ENCODE measurements around the gene MALAT1. TPM values are rescaled to one million over a fixed set of nuclear protein-coding genes. Genes with fewer than 3 reads are reported as not detected.
A peak's percentile ranks its signal among the peaks of the same experiment; 100 is the strongest.
"Not testable (repeated sequence)": the region's sequence is repeated elsewhere in the genome, so short reads cannot be mapped to it uniquely, and the experiment has no call there.

The MALAT1 gene
- total RNA-seq: 1,000 to 10,000 TPM; 6,610 to 7,236 TPM

- H3K27me3 Mint-ChIP-seq: no peaks in the 10 kb centered on the region
- H3K27ac Mint-ChIP-seq: no peak within 1 kb of the TSS
- peaks cover 34 to 44% of the 10 kb centered on the region in 2 donors for H3K4me1 Mint-ChIP-seq (ENCODE audit: low read depth in 2 of 2)
- no peak within 1 kb of the TSS for H3K4me3 Mint-ChIP-seq
- peak; percentile 47 to 69 for ATAC-seq
- H3K9me3 Mint-ChIP-seq: no peaks in the 10 kb centered on the region
- peaks cover 9% of the 10 kb centered on the region for H3K36me3 Mint-ChIP-seq
- DNase-seq (ENCODE audit: low spot score): peak; percentile 93
Observed at GRCh38 chr11:65498977-65499712, at the start of gene MALAT1. MALAT1 (plus strand) TSS chr11:65499045.

- not testable (repeated sequence) for H3K4me3 Mint-ChIP-seq; H3K27me3 Mint-ChIP-seq; H3K27ac Mint-ChIP-seq; H3K36me3 Mint-ChIP-seq; DNase-seq (ENCODE audit: low spot score); H3K9me3 Mint-ChIP-seq; ATAC-seq
- H3K4me1 Mint-ChIP-seq (ENCODE audit: low read depth in 2 of 2): peaks cover 14 to 33% of the 10 kb centered on the region in 2 donors
Observed at GRCh38 chr11:65451301-65451700, 47.5 kb upstream of the MALAT1 start.

GRCh38 chr11:65452259-65452658, 46.6 kb upstream of the MALAT1 start:
- H3K27ac Mint-ChIP-seq: peak overlapping the region; percentile 67 to 73
- not testable (repeated sequence) for ATAC-seq

GRCh38 chr11:65452806-65453490, 45.9 kb upstream of the MALAT1 start:
- H3K36me3 Mint-ChIP-seq: no peaks in the 10 kb centered on the region
- peak overlapping the region; percentile 67 to 73 for H3K27ac Mint-ChIP-seq
- ATAC-seq: no peak
- H3K4me3 Mint-ChIP-seq: no peak overlapping the region
- H3K9me3 Mint-ChIP-seq: no peaks in the 10 kb centered on the region
- H3K4me1 Mint-ChIP-seq (ENCODE audit: low read depth in 2 of 2): peaks cover 14 to 32% of the 10 kb centered on the region in 2 donors
- no peak for DNase-seq (ENCODE audit: low spot score)
- no peaks in the 10 kb centered on the region for H3K27me3 Mint-ChIP-seq

More at GRCh38 chr11:65452259-65452658, 46.6 kb upstream of the MALAT1 start:
- H3K4me3 Mint-ChIP-seq; DNase-seq (ENCODE audit: low spot score); H3K9me3 Mint-ChIP-seq; H3K36me3 Mint-ChIP-seq; H3K27me3 Mint-ChIP-seq: not testable (repeated sequence)
- H3K4me1 Mint-ChIP-seq (ENCODE audit: low read depth in 2 of 2): peaks cover 14 to 32% of the 10 kb centered on the region in 2 donors

- peak overlapping the region; percentile 73 to 93 for H3K27ac Mint-ChIP-seq
Observed at GRCh38 chr11:65454311-65454695, 44.5 kb upstream of the MALAT1 start.

GRCh38 chr11:65454696-65455456, 44.0 kb upstream of the MALAT1 start:
- DNase-seq (ENCODE audit: low spot score): peak; percentile 91
- ATAC-seq: peak; percentile 97 to 98
- peaks cover 21 to 37% of the 10 kb centered on the region in 2 donors for H3K4me1 Mint-ChIP-seq (ENCODE audit: low read depth in 2 of 2)
- H3K4me3 Mint-ChIP-seq: peak overlapping the region; percentile 94
- peak overlapping the region; percentile 73 to 93 for H3K27ac Mint-ChIP-seq
- H3K27me3 Mint-ChIP-seq: peaks cover 0 to 3% of the 10 kb centered on the region in 2 donors
- H3K36me3 Mint-ChIP-seq: no peaks in the 10 kb centered on the region
- H3K9me3 Mint-ChIP-seq: no peaks in the 10 kb centered on the region

More at GRCh38 chr11:65454311-65454695, 44.5 kb upstream of the MALAT1 start:
- ATAC-seq (no peak), DNase-seq (ENCODE audit: low spot score) (no peak)
- Mint-ChIP-seq H3K9me3 (no peaks in the 10 kb centered on the region), H3K4me1 (ENCODE audit: low read depth in 2 of 2) (peaks cover 16 to 32% of the 10 kb centered on the region in 2 donors), H3K27me3 (no peaks in the 10 kb centered on the region), H3K4me3 (peak overlapping the region; percentile 94), H3K36me3 (no peaks in the 10 kb centered on the region)

- H3K27ac Mint-ChIP-seq: peak overlapping the region in 1 of 2 donors; percentile 39
- DNase-seq (ENCODE audit: low spot score) (no peak), ATAC-seq (no peak)
- H3K27me3 Mint-ChIP-seq: peaks cover 0 to 3% of the 10 kb centered on the region in 2 donors
- H3K4me1 Mint-ChIP-seq (ENCODE audit: low read depth in 2 of 2): peaks cover 26 to 39% of the 10 kb centered on the region in 2 donors
- H3K9me3 Mint-ChIP-seq: no peaks in the 10 kb centered on the region
- H3K4me3 Mint-ChIP-seq: peak overlapping the region; percentile 15
- no peaks in the 10 kb centered on the region for H3K36me3 Mint-ChIP-seq
Observed at GRCh38 chr11:65456418-65456817, 42.4 kb upstream of the MALAT1 start.

- no peak overlapping the region for H3K27ac Mint-ChIP-seq
Observed at GRCh38 chr11:65459552-65459951, 39.3 kb upstream of the MALAT1 start.

GRCh38 chr11:65465471-65465870, 33.4 kb upstream of the MALAT1 start:
- ATAC-seq; H3K36me3 Mint-ChIP-seq; H3K4me3 Mint-ChIP-seq; H3K9me3 Mint-ChIP-seq; DNase-seq (ENCODE audit: low spot score); H3K27me3 Mint-ChIP-seq; H3K4me1 Mint-ChIP-seq (ENCODE audit: low read depth in 2 of 2): not testable (repeated sequence)
- peak overlapping the region in 1 of 2 donors; percentile 56 for H3K27ac Mint-ChIP-seq

More at GRCh38 chr11:65459552-65459951, 39.3 kb upstream of the MALAT1 start:
- Mint-ChIP-seq H3K4me3 (no peak overlapping the region), H3K27me3 (peaks cover 0 to 3% of the 10 kb centered on the region in 2 donors), H3K4me1 (ENCODE audit: low read depth in 2 of 2) (peaks cover 23 to 25% of the 10 kb centered on the region in 2 donors), H3K36me3 (no peaks in the 10 kb centered on the region), H3K9me3 (no peaks in the 10 kb centered on the region)
- ATAC-seq (peak; percentile 44 to 56), DNase-seq (ENCODE audit: low spot score) (peak; percentile 73)

- H3K4me3 Mint-ChIP-seq; H3K4me1 Mint-ChIP-seq (ENCODE audit: low read depth in 2 of 2); DNase-seq (ENCODE audit: low spot score); H3K27ac Mint-ChIP-seq; H3K9me3 Mint-ChIP-seq; H3K36me3 Mint-ChIP-seq; H3K27me3 Mint-ChIP-seq; ATAC-seq: not testable (repeated sequence)
Observed at GRCh38 chr11:65467306-65467705, 31.5 kb upstream of the MALAT1 start.

GRCh38 chr11:65468874-65469333, 29.9 kb upstream of the MALAT1 start:
- ATAC-seq (peak in 1 of 2 donors; percentile 42), DNase-seq (ENCODE audit: low spot score) (no peak)
- no peak overlapping the region for H3K27ac Mint-ChIP-seq
- no peaks in the 10 kb centered on the region for H3K36me3 Mint-ChIP-seq
- H3K4me1 Mint-ChIP-seq (ENCODE audit: low read depth in 2 of 2): peaks cover 7% of the 10 kb centered on the region in 2 donors
- no peaks in the 10 kb centered on the region for H3K27me3 Mint-ChIP-seq
- H3K4me3 Mint-ChIP-seq: no peak overlapping the region
- H3K9me3 Mint-ChIP-seq: no peaks in the 10 kb centered on the region

- Mint-ChIP-seq H3K4me3 (no peak overlapping the region), H3K9me3 (no peaks in the 10 kb centered on the region), H3K27ac (peak overlapping the region; percentile 36 to 90), H3K27me3 (no peaks in the 10 kb centered on the region), H3K36me3 (no peaks in the 10 kb centered on the region), H3K4me1 (ENCODE audit: low read depth in 2 of 2) (peaks cover 7% of the 10 kb centered on the region in 2 donors)
- DNase-seq (ENCODE audit: low spot score) (no peak), ATAC-seq (no peak)
Observed at GRCh38 chr11:65470433-65471049, 28.3 kb upstream of the MALAT1 start.

- ATAC-seq (no peak), DNase-seq (ENCODE audit: low spot score) (no peak)
- H3K4me1 Mint-ChIP-seq (ENCODE audit: low read depth in 2 of 2): peaks cover 10% of the 10 kb centered on the region in 2 donors
- no peaks in the 10 kb centered on the region for H3K27me3 Mint-ChIP-seq
- no peaks in the 10 kb centered on the region for H3K9me3 Mint-ChIP-seq
- no peak overlapping the region for H3K4me3 Mint-ChIP-seq
- peak overlapping the region; percentile 87 to 90 for H3K27ac Mint-ChIP-seq
- H3K36me3 Mint-ChIP-seq: no peaks in the 10 kb centered on the region
Observed at GRCh38 chr11:65471447-65471891, 27.4 kb upstream of the MALAT1 start.
